ENCODE results near the gene ZYX. TPM values are rescaled to one million over a fixed set of nuclear protein-coding genes. Genes with fewer than 3 reads are reported as not detected.
A peak's percentile ranks its signal among the peaks of the same experiment; 100 is the strongest.

Gene ZYX
- total and polyA plus RNA-seq, 2 of the 13 experiments (the other 11 are each of a cell fraction or from before 2014, with no cell fraction given) = 9.9 to 13.7 TPM

- peak; percentile 90; the same call in 1 of the 2 replicates for TF ChIP-seq FUBP1 (CRISPR knock-in tag; IDR thresholded peaks at IDR 0.05; ENCODE audit: borderline replicate concordance)
- peak; percentile 15; the same call in 1 of the 2 replicates for TF ChIP-seq TAF1 (CRISPR knock-in tag; IDR thresholded peaks at IDR 0.05)
- no peak for TF ChIP-seq SIN3A (IDR thresholded peaks at IDR 0.05; ENCODE audit: borderline replicate concordance, low read depth, low read length)
- 0 out of 2 replicates have a peak, but pooled peaks have one; percentile 66 for TF ChIP-seq ZFP90 (CRISPR knock-in tag; IDR thresholded peaks at IDR 0.05; ENCODE audit: borderline replicate concordance)
- TF ChIP-seq BRCA1 (CRISPR knock-in tag; IDR thresholded peaks at IDR 0.05) = no peak
- no peak for TF ChIP-seq ZZZ3 (CRISPR knock-in tag; IDR thresholded peaks at IDR 0.05; ENCODE audit: borderline replicate concordance)
- TF ChIP-seq KDM5B (CRISPR knock-in tag; IDR thresholded peaks at IDR 0.05; ENCODE audit: borderline replicate concordance) = no peak
- TF ChIP-seq, protein P1, sequence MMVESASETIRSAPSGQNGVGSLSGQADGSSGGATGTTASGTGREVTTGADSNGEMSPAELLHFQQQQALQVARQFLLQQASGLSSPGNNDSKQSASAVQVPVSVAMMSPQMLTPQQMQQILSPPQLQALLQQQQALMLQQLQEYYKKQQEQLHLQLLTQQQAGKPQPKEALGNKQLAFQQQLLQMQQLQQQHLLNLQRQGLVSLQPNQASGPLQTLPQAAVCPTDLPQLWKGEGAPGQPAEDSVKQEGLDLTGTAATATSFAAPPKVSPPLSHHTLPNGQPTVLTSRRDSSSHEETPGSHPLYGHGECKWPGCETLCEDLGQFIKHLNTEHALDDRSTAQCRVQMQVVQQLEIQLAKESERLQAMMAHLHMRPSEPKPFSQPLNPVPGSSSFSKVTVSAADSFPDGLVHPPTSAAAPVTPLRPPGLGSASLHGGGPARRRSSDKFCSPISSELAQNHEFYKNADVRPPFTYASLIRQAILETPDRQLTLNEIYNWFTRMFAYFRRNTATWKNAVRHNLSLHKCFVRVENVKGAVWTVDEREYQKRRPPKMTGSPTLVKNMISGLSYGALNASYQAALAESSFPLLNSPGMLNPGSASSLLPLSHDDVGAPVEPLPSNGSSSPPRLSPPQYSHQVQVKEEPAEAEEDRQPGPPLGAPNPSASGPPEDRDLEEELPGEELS (CRISPR knock-in tag; IDR thresholded peaks at IDR 0.05) = peak; percentile 82
- no peak for TF ChIP-seq ZNF816 (CRISPR knock-in tag; IDR thresholded peaks at IDR 0.05; ENCODE audit: borderline replicate concordance)
- peak; percentile 89 for TF ChIP-seq GATAD2A (CRISPR knock-in tag; IDR thresholded peaks at IDR 0.05)
- no peak for TF ChIP-seq ZFP36L2 (CRISPR knock-in tag; IDR thresholded peaks at IDR 0.05)
- peak; percentile 44; the same call in 1 of the 2 replicates for TF ChIP-seq ZNF607 (CRISPR knock-in tag; IDR thresholded peaks at IDR 0.05; ENCODE audit: borderline replicate concordance)
- no peak for TF ChIP-seq PRDM4 (CRISPR knock-in tag; IDR thresholded peaks at IDR 0.05; ENCODE audit: borderline replicate concordance)
- no peak; the same call in none of the 2 replicates for TF ChIP-seq SP4 (CRISPR knock-in tag; IDR thresholded peaks at IDR 0.05)
- peak; percentile 50; the same call in 1 of the 2 replicates for TF ChIP-seq HIVEP1 (CRISPR knock-in tag; IDR thresholded peaks at IDR 0.05)
- TF ChIP-seq MAFK (conservative IDR thresholded peaks at IDR 0.05 in 1 of 2, IDR thresholded peaks at IDR 0.05 in 1 of 2; ENCODE audit: low read length in 2 of 2) = no peak
- TF ChIP-seq SNRNP70 (IDR thresholded peaks at IDR 0.05; ENCODE audit: low read depth, low read length) = no peak
- no peak for TF ChIP-seq ZNF644 (CRISPR knock-in tag; IDR thresholded peaks at IDR 0.05; ENCODE audit: low read depth)
- no peak for TF ChIP-seq MXD4 (CRISPR knock-in tag; IDR thresholded peaks at IDR 0.05)
- TF ChIP-seq ZNF335 (CRISPR knock-in tag; IDR thresholded peaks at IDR 0.05) = no peak
- no peak for TF ChIP-seq ZNF329 (CRISPR knock-in tag; IDR thresholded peaks at IDR 0.05; ENCODE audit: low read depth)
- no peak for TF ChIP-seq CHCHD3 (CRISPR knock-in tag; IDR thresholded peaks at IDR 0.05)
- peak; percentile 71; the same call in 1 of the 2 replicates for TF ChIP-seq RBAK (CRISPR knock-in tag; IDR thresholded peaks at IDR 0.05)
These were observed 14.3 kb downstream of the ZYX start (continued) for GRCh38 chr7:143395187-143396149.

Data from HepG2 (cell line).